HepG2 (cell line): ENCODE results near the gene SPINT3.

ENCODE experiments used
- CEBPB ChIP-seq: IDR thresholded peaks from 2 replicates; pipeline ENCODE4 v1.6.1; 2011; ENCODE audit warnings: low read depth, low read length, improper control_type of control experiment, borderline replicate concordance
- EZH2 ChIP-seq: conservative IDR thresholded peaks from 2 replicates; pipeline ENCODE4 v1.6.1; 2012; ENCODE audit warnings: mild to moderate bottlenecking, low read depth, low read length, moderate library complexity
- IKZF4 ChIP-seq: sonication (generic); formaldehyde crosslinking; IDR thresholded peaks from 2 replicates; pipeline ENCODE4 v1.5.1; 2020; ENCODE audit warnings: borderline replicate concordance, mild to moderate bottlenecking, low read depth, missing genetic modification reagents; ENCODE audit errors: not compliant biosample characterization
- MAZ ChIP-seq, 2 experiments: sonication (generic) in 1 of 2; formaldehyde crosslinking in 1 of 2; IDR thresholded peaks; 2 replicates each; pipeline versions ENCODE4 v1.5.0 to v1.6.1; 2012 to 2020; ENCODE audit warnings: low read depth in 2 of 2, mild to moderate bottlenecking in 2 of 2, borderline replicate concordance in 1 of 2, improper control_type of control experiment in 1 of 2, low read length in 1 of 2, missing genetic modification reagents in 1 of 2, moderate library complexity in 1 of 2
- PBX2 ChIP-seq: IDR thresholded peaks from 2 replicates; pipeline ENCODE4 v1.6.1; 2016; ENCODE audit warnings: control low read depth
- SIN3A ChIP-seq: IDR thresholded peaks from 2 replicates; pipeline ENCODE4 v1.6.1; 2011; ENCODE audit warnings: low read depth, mild to moderate bottlenecking, control low read depth, low read length, borderline replicate concordance
- TRAFD1 ChIP-seq: sonication (generic); formaldehyde crosslinking; IDR thresholded peaks from 2 replicates; pipeline ENCODE4 v1.5.1; 2020; ENCODE audit warnings: missing genetic modification reagents, mild to moderate bottlenecking, borderline replicate concordance
- TRIM24 ChIP-seq: sonication (generic); formaldehyde crosslinking; IDR thresholded peaks from 2 replicates; pipeline ENCODE4 v1.8.0; 2022; ENCODE audit warnings: mild to moderate bottlenecking, missing genetic modification reagents
- ZNF281 ChIP-seq: sonication (generic); formaldehyde crosslinking; IDR thresholded peaks from 2 replicates; pipeline ENCODE4 v1.4.0; 2020; ENCODE audit warnings: missing genetic modification reagents, borderline replicate concordance
- ZNF672 ChIP-seq: sonication (generic); formaldehyde crosslinking; IDR thresholded peaks from 2 replicates; pipeline ENCODE4 v1.8.1; 2022; ENCODE audit warnings: missing genetic modification reagents
- ZNF776 ChIP-seq: sonication (generic); formaldehyde crosslinking; IDR thresholded peaks from 2 replicates; pipeline ENCODE4 v1.4.0; 2020; ENCODE audit warnings: mild to moderate bottlenecking, missing genetic modification reagents
- ZNF83 ChIP-seq: sonication (generic); formaldehyde crosslinking; IDR thresholded peaks from 2 replicates; pipeline ENCODE4 v1.4.0; 2020; ENCODE audit warnings: missing genetic modification reagents, mild to moderate bottlenecking, borderline replicate concordance

GRCh38 chr20:45552456-45552855 is 37.0 kb upstream of the SPINT3 start:
- no peak for TF ChIP-seq ZNF281 (CRISPR knock-in tag)
- TF ChIP-seq SIN3A = no peak
- no peak for TF ChIP-seq CEBPB
- no peak for TF ChIP-seq IKZF4
- TF ChIP-seq MAZ (IDR thresholded peaks at IDR 0.05; ENCODE audit: borderline replicate concordance, low read depth, low read length) = no peak
- no peak for TF ChIP-seq MAZ (CRISPR knock-in tag; IDR thresholded peaks at IDR 0.05; ENCODE audit: low read depth)
- no peak for TF ChIP-seq EZH2
- TF ChIP-seq ZNF83 = no peak
- TF ChIP-seq TRAFD1 (CRISPR knock-in tag) = no peak
- TF ChIP-seq ZNF672 = no peak
- no peak for TF ChIP-seq ZNF776
- no peak for TF ChIP-seq PBX2 (CRISPR knock-in tag)
- no peak for TF ChIP-seq TRIM24 (CRISPR knock-in tag)
